ENCODE measurements around the gene NELL1.

The NELL1 gene

DNA sequence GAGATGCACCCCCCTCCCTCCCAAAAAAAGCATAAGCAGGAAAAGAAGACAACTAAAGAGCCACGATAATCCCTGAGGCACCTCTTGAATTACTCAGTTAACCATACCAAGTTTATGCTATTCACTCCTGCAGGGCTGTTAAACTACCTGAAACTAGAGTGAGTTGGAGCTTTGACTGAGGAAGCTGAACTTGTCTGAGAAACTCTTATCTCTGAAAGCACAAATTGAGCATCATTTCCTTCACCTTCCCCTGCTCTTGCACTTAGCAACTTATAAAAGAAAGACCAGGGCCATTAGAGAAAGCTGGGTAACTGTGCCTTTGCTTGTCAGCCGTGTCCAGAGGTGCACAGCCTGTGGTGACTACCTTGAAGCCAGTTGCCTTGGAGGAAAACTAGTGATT, 745.6 kb downstream of the NELL1 start:
- DNase-seq (ENCODE audit: low read depth, low spot score): no peak
- no peak overlapping the region for H3K4me3 ChIP-seq (ENCODE audit: low read length)

DNA sequence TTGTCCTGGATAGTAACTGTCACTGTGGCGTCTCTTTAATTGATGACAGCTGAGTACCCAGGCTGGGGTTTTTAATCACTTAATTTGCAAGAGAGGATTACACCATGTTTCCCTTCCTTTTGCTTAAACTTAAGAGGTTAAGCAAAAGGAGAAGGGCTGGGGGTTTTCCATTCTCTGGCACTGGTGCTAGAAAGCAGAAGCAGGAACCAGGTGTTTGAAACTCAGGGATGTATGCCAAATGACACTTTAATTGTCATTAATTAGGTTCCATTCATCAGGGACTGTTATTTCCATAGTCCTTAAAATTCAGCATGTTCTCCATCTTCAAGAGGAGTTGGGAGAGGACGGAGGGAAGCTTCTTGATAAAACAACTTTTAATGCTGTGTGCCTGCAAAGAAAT, 746.2 kb downstream of the NELL1 start:
- DNase-seq (ENCODE audit: low read depth, low spot score): no peak
- no peak overlapping the region for H3K4me3 ChIP-seq (ENCODE audit: low read length)

DNA sequence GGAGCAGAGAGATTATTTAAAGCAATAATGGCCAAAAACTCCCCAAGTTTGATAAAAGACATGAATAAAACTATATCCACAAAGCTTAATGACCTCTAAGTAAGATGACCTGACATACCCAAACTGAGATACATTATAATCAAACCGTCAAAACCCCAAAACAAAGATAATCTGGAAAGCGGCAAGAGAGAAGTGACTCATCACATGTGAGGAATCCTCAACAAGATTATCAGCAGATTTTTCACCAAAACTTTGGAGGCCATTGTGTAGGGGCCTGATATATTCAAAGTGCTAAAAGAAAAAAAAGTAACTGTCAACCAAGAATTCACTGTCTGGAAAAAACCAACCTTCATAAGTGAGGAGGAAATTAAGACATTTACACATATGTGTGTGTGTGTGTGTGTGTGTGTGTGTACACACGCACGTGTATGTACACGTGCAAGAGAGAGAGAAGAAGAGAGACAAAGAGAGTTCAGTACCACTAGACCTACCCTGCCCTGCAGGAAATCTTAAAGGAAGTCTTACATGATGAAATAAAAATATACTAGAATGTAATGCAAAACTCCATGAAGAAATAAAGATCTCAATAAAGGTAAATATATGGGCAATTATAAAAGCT, 752.4 kb downstream of the NELL1 start:
- no peak for DNase-seq (ENCODE audit: low read depth, low spot score)
- H3K4me3 ChIP-seq (ENCODE audit: low read length): no peak overlapping the region

DNA sequence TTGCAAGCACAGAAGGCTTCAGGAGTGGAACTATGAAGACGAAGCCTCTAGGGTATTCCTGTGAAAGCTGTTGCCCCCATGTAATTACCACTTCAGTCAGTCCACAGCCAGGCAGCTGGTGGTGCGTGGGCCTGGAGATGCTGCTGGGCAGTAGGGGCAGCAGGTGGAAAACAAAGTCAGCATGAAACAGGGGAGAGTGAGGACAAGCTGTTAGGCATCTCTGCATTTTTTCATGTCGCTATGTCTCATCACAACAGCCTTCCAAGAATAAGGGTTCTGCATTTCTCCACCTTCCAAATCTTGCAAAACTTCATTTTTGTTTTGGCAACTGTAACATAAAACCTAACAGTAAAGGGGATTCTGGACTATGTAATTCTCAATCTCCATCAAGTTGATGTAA, 757.5 kb downstream of the NELL1 start:
- DNase-seq (ENCODE audit: low read depth, low spot score): no peak
- H3K4me3 ChIP-seq (ENCODE audit: low read length): no peak overlapping the region

DNA sequence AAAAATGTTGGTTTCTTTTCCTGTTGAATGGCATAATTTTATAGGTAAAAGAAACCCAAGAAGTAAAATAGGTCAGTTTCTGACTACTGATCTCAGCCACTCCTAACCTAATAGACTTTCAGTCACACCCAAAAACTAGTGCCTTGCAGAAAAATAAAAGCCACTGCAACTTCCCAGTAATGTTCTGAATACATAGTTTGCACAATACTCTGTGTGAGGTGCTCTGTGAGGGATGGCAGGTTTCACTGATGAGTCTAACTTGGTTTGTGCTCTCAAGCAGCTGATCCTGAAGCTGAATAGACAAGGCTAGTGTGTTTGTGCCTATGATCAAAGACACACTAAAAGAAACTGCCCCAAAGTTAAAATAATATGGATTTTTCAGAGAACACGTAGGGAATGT, 758.3 kb downstream of the NELL1 start:
- no peak overlapping the region for H3K4me3 ChIP-seq (ENCODE audit: low read length)
- DNase-seq (ENCODE audit: low read depth, low spot score): no peak

DNA sequence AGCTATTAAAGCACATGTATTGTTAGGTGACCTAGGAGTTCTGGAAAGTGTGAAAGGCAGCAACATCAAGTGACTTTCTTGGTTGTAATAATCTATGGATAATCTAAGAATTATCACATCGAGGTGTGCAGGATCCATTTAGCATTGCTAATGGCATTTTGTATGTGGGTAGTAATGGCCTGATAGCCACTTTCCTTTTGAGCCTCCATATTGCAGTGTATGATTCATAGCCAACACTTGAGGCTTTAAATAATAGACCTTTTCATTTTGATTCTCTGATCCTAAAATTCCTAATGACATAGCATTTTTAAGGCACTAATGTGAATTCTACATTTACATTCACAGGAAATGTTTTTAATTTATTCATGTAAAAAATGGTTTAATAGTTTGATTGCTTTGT, 759.4 kb downstream of the NELL1 start:
- H3K4me3 ChIP-seq (ENCODE audit: low read length): no peak overlapping the region
- no peak for DNase-seq (ENCODE audit: low read depth, low spot score)

DNA sequence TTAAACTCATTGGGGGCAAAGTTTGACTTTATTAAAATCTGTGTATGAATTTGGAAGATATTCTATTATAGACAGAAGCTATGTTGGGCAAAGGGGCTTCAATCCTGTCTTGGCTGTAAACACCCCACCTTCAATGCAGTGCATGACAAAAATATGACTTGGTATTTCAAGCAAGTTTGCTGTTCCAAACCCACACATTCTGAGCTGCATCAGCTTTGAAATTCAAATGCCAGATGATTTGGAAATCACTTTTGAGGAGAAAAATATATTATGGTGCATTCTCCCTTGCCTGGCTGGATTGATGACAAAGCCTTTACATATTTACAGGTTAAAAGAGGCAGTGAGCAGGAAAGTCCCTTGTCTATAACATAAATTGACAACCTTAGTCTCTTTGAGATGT, 760.0 kb downstream of the NELL1 start:
- no peak for DNase-seq (ENCODE audit: low read depth, low spot score)
- H3K4me3 ChIP-seq (ENCODE audit: low read length): no peak overlapping the region

DNA sequence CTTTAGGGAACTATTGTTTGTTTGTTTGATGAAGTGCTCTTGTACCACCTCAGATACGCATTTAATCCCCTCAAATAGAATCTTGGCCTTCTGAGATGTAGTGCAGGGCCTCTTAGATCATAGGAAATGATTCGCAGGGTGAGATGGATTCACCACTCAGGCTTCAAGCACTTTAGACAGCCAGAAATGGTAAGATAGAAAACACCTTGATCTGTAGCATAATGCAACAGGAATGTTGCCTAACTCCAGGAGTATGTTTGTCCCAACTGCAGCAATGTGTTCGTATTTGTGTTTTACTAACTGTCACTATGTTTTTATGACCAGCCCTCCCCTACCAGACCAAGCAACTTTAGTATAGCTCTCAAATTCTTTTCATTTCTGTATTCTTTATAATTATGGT, 761.2 kb downstream of the NELL1 start:
- H3K4me3 ChIP-seq (ENCODE audit: low read length): no peak overlapping the region
- no peak for DNase-seq (ENCODE audit: low read depth, low spot score)

DNA sequence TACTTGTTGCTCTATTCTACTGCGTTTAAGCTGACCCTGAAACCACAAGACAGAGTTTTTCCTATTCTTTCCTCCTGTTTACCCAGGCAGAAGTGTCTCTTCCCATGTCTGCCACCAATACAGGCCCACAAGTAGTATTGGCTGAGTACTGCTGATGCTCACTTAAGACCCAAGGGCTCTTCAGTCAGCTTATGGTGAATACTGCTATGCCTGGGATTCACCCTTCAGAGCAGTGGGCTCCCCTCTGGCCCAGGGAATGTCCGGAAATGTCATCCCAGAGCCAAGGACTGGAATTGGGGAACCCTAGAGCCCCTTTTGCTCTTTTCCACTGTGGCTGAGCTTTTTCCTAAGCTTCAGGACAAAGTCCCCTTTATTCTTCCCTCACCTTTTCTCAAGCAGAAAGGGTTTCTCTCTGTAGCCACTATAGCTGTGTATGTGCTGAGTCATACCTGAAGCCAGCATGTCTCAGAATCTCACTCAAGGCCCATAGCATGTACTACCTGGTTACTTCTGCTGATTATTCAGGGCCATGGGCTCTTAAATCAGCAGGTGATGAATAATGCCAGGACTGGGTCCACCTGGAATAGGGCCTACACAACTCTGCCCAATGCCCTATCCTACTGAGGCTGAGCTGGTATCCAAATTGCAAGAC, 777.7 kb downstream of the NELL1 start:
- no peak for DNase-seq (ENCODE audit: low read depth, low spot score)
- no peak overlapping the region for H3K4me3 ChIP-seq (ENCODE audit: low read length)

DNA sequence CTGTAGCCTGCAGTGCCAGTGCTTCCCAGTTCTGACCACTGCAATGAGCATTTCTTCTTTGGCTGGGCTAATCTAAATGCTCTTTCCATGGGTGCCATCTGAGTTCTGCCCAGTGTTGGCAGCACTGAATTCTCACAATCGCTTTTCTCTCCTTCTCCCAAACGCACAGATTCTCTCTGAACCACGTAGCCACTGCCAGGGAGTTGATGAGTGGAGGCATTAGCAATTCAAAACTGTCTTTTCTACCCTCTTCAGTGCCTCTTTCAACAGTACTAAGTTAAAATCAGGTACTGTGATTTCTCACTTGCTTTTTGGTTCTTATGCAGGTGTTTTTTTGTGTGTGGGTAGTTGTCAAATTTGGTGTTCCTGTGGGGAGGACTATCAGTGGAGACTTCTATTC, 778.5 kb downstream of the NELL1 start:
- DNase-seq (ENCODE audit: low read depth, low spot score): no peak
- no peak overlapping the region for H3K4me3 ChIP-seq (ENCODE audit: low read length)

DNA sequence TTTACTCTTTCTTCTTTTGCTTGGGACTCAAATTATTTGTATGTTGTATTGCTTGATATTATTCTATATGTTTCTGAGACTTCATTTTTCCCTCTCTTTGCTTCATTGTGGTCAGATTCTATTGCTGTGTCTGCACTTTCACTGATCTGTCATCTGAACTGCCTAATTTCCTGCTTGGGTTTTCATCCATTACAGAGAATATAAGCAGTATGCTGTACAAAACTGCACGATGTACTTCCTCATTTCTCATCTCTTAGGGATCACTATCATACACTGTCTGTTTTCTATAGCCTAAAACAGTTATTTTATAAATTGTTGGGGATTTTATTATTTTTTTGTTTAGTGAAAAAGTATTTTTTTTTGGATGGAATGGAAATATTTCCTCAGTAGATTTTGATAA, 786.8 kb downstream of the NELL1 start:
- no peak overlapping the region for H3K4me3 ChIP-seq (ENCODE audit: low read length)
- DNase-seq (ENCODE audit: low read depth, low spot score): no peak

DNA sequence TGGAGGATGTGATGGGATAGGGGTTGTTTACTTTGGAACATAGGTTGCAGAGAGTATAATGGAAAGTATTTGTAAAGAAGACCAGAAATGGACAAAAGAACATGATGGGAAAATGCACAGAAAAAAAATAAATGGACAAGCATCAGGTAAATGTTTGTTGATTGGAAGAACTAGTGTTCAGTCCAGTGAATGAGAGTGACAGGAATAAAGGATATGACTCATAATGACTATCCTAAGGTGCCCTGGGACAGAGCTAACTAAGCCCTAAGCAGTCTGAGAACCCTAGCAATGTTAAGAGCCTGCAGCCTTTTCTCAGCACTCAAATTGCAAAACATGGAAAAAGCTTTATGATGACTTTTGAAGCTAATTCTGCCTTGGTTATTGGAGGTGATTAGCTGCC, 790.7 kb downstream of the NELL1 start:
- DNase-seq (ENCODE audit: low read depth, low spot score): no peak
- H3K4me3 ChIP-seq (ENCODE audit: low read length): no peak overlapping the region

DNA sequence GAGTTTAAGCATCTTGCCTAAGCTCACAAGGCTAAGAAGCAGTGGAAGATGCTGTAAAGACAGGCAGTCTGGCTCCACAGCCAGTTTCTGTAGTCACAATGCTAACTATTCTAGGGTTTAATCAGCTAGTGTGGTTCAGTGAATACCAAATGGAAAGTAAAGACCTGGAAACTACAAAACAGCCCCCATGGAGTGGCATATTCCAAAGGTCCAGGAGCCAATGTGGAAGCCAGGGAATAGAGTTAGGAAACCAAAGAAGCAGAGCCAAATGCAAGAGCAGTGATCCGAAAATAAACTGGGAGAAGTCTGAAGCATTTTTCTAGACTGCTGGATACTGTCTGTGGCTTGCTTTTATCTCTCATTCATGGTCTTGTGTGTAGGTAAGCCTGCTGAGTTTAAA, 792.3 kb downstream of the NELL1 start:
- DNase-seq (ENCODE audit: low read depth, low spot score): no peak
- H3K4me3 ChIP-seq (ENCODE audit: low read length): no peak overlapping the region

DNA sequence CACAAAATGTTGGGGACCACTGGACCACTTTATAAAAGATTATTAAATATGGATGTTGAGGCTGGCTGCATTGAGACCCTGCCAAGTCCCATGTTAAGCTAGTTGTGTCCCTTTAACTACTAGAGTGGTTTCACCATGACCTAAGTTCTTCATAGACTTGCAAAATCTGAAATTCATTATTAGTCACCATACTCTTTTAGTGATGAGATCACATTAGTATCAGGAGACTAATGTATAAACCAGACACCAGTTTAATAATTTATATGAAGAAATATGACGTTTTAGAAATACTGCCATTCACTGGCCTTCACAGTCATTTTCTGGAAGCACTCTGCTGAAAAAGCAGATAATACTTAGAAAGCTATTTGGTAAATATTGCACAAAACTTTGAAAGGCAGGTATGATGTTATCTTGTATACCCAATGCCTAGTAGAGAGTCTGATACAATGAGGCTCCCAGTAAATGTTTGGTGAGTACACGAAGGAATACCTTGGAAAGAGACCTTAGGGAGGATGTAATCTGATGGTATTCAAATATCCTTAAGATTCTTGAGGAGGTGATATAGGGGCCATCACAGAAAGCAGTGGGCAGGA, 795.3 kb downstream of the NELL1 start:
- no peak for DNase-seq (ENCODE audit: low read depth, low spot score)
- H3K4me3 ChIP-seq (ENCODE audit: low read length): no peak overlapping the region

DNA sequence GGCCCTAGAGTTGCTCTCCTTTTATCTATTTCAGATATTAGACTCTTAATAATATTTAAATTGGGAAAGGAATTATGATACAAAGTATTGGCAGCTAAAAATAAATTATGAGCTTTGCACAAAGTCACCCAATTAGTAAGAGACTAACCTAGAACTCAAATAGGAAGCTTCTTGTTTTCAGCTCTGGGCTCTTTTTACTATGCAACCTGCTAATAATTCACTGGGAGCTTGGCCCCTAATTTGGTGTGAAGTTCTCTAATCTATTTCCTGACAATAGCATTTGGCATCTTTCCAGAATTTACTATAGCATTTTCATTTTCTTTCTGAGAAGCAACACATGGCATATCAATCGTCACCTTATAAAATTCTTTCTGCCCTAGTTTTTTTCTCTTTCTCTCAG, 795.8 kb downstream of the NELL1 start:
- DNase-seq (ENCODE audit: low read depth, low spot score): no peak
- no peak overlapping the region for H3K4me3 ChIP-seq (ENCODE audit: low read length)

DNA sequence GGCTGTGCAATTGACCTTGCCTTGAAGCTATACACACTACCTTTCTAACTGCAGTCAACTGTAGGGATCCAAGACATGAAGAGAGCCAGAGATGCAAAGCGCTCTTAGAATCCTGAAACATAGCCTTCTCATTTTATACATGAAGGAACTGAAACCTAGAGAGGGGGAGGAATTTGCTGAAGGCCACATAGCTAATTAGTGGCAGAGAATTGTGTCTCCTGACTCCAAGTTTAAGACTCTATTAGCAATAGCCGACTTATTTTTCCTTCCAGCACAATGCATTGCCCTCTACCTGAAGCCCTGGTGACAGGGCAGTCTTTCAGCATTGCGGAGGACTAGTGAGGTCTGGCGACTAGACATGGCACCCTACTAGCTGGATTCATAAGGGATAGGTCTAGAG, 796.5 kb downstream of the NELL1 start:
- no peak overlapping the region for H3K4me3 ChIP-seq (ENCODE audit: low read length)
- DNase-seq (ENCODE audit: low read depth, low spot score): no peak

DNA sequence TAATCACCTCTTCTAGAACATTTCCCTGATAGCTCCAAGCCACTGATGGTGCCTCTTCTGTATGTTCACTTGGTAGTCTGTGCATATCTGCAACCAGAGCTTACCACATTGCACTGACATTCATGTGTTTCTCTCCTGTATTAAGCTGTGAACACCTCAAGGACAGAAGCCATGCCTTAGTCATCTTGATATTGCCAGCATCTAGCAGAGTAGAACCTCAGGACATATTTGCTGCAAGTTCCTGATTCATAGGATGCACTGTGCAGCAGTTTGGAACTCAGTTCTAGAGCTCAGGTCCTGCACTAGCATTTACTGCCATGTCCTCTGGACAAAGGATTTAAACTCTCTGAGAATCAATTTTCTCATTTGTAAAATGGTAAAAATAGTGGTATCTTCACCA, 801.1 kb downstream of the NELL1 start:
- DNase-seq (ENCODE audit: low read depth, low spot score): no peak
- no peak overlapping the region for H3K4me3 ChIP-seq (ENCODE audit: low read length)

DNA sequence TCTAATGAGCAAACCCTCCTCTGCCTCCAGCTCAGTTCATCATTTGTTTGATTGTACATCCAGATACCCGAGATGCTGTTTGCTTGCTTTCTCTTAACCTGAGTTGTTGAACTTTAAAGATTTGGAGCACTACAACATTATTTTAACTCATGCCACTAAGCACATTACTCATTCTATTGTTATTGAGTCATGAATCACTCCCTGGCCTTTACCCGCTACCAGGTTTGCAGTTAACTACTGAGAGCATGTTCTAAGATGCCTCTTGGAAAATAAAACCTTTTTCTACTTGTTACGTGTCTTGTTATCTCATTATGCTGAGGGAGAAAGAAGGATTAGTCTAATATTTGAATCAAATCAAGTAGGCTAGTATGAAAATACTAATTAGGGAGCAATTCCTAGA, 802.9 kb downstream of the NELL1 start:
- H3K4me3 ChIP-seq (ENCODE audit: low read length): no peak overlapping the region

DNA sequence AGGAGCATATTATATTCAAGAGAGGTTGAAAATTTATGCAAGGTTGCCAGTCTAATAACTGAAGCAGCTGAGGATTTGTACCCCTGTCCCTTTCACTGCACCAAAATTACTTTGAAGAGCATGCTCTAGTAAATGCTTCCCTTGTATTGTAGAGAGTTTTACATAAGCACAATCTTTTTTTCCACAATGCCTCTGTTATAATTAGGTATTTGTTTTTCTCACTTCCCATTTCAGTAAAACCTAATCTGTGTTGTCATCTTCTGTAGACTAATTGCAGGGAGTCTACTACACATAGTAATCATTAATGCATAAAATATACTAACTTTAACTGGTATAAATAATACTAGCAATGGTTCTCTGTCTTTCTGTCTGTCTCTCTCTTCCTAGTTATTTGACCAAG, 805.1 kb downstream of the NELL1 start:
- H3K4me3 ChIP-seq (ENCODE audit: low read length): no peak overlapping the region
- no peak for DNase-seq (ENCODE audit: low read depth, low spot score)

More for the DNA sequence above, 802.9 kb downstream of the NELL1 start:
- DNase-seq (ENCODE audit: low read depth, low spot score): no peak

DNA sequence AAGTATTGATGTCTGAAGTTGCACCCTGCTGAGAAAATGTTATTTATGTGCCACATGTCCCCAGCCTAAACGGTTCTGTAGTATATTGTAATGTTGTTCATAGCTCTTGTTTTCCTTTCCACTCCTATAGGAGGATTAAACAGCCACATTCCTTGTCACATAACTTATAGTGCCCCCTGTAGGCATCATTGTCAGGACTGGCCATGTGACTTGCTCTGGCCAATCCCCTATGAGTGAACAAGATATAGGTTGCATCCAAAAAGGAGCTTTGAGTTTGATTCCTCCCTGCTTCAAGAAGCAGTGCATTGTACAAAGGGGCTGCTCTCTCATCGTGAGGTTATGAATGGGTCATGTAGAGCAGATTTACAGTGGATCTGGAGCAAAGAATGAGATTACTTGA, 805.9 kb downstream of the NELL1 start:
- peak; percentile 1 for DNase-seq (ENCODE audit: low read depth, low spot score)
- no peak overlapping the region for H3K4me3 ChIP-seq (ENCODE audit: low read length)

DNA sequence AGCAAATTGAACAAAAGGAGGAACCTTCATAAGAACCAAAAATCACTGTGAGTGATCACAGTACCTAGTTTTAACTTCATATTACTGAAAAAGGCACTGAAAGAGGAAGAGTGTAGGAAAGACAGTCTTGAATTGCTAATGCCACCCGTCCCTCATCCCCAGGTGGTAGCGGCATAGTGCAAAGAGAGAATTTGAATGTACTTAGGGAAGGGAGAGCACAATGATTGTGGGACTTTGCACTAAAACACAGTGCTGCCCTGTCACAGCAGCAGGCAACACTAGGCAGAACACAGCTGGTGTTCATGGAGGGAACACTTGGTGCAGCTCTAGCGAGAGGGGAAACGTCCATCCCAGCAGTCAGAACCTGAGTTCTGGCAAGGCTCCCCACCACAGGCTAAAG, 807.2 kb downstream of the NELL1 start:
- DNase-seq (ENCODE audit: low read depth, low spot score): no peak
- H3K4me3 ChIP-seq (ENCODE audit: low read length): no peak overlapping the region

All from Jurkat, Clone E6-1 (cell line).